ENCODE measurements around the gene WDFY4.
"Not testable (repeated sequence)": the region's sequence is repeated elsewhere in the genome, so short reads cannot be mapped to it uniquely, and the experiment has no call there.

Gene WDFY4

GRCh38 chr10:48645600-48645999, 39.1 kb upstream of the WDFY4 start:
- Histone ChIP-seq H3K4me1 (ENCODE audit: insufficient read depth, low read length, poor library complexity, severe bottlenecking) (peaks cover 12% of the 10 kb centered on the region), H3K79me2 (ENCODE audit: insufficient read depth, low read length) (no peaks in the 10 kb centered on the region), H3K27me3 (ENCODE audit: insufficient read depth, low read length, poor library complexity, severe bottlenecking) (no peaks in the 10 kb centered on the region), H3K36me3 (ENCODE audit: insufficient read depth, low read length) (no peaks in the 10 kb centered on the region), H3K9me2 (replicated peaks; ENCODE audit: low read depth, low read length) (no peaks in the 10 kb centered on the region), H3K9me3 (ENCODE audit: insufficient read depth, low read depth, low read length) (no peaks in the 10 kb centered on the region), H3K4me3 (ENCODE audit: low read length, poor library complexity, severe bottlenecking) (no peak overlapping the region), H3F3A (ENCODE audit: low read depth) (no peaks in the 10 kb centered on the region), H3K4me2 (ENCODE audit: low read depth, low read length, poor library complexity, severe bottlenecking) (no peak overlapping the region), H2AFZ (ENCODE audit: low read length) (no peak overlapping the region), H4K20me1 (ENCODE audit: insufficient read depth, low read length, poor library complexity, severe bottlenecking) (no peaks in the 10 kb centered on the region), H3K9ac (ENCODE audit: low read depth, low read length, poor library complexity, severe bottlenecking) (no peak overlapping the region)
- TF ChIP-seq EZH2phosphoT487 (IDR thresholded peaks at IDR 0.05; ENCODE audit: borderline replicate concordance) (no peak), CTCF (conservative IDR thresholded peaks at IDR 0.05; ENCODE audit: low read length) (no peak)

DNA sequence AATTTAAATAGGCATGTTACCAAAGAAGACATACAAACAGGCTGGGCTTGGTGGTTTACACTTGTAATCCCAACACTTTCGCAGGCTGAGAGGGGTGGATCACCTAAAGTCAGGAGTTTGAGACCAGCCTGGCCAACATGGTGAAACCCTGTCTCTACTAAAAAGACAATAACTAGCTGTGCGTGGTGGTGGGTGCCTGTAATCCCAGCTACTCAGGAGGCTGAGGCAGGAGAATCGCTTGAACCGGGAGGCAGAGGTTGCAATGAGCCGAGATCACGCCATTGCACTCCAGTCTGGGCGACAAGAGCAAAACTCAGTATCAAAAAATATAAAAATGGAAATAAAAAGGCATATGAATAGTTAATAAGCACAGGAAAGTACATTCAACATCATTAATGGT, 37.6 kb upstream of the WDFY4 start:
- H3K36me3 ChIP-seq (ENCODE audit: insufficient read depth, low read length); H3K9me3 ChIP-seq (ENCODE audit: insufficient read depth, low read depth, low read length); H3K9ac ChIP-seq (ENCODE audit: low read depth, low read length, poor library complexity, severe bottlenecking); H3K79me2 ChIP-seq (ENCODE audit: insufficient read depth, low read length); H4K20me1 ChIP-seq (ENCODE audit: insufficient read depth, low read length, poor library complexity, severe bottlenecking); H3K9me2 ChIP-seq (replicated peaks; ENCODE audit: low read depth, low read length); H3K27me3 ChIP-seq (ENCODE audit: insufficient read depth, low read length, poor library complexity, severe bottlenecking); H3K4me2 ChIP-seq (ENCODE audit: low read depth, low read length, poor library complexity, severe bottlenecking); H3K4me3 ChIP-seq (ENCODE audit: low read length, poor library complexity, severe bottlenecking); H3F3A ChIP-seq (ENCODE audit: low read depth); H2AFZ ChIP-seq (ENCODE audit: low read length): not testable (repeated sequence)
- peaks cover 14% of the 10 kb centered on the region for H3K4me1 ChIP-seq (ENCODE audit: insufficient read depth, low read length, poor library complexity, severe bottlenecking)

- no peak overlapping the region for H3K4me2 ChIP-seq (ENCODE audit: low read depth, low read length, poor library complexity, severe bottlenecking)
- H3K9ac ChIP-seq (ENCODE audit: low read depth, low read length, poor library complexity, severe bottlenecking): no peak overlapping the region
Observed at GRCh38 chr10:48648172-48648942, 36.3 kb upstream of the WDFY4 start.

More at GRCh38 chr10:48648172-48648942, 36.3 kb upstream of the WDFY4 start:
- Histone ChIP-seq H3F3A (ENCODE audit: low read depth) (no peaks in the 10 kb centered on the region), H3K36me3 (ENCODE audit: insufficient read depth, low read length) (no peaks in the 10 kb centered on the region), H3K27me3 (ENCODE audit: insufficient read depth, low read length, poor library complexity, severe bottlenecking) (no peaks in the 10 kb centered on the region), H3K4me3 (ENCODE audit: low read length, poor library complexity, severe bottlenecking) (no peak overlapping the region), H3K79me2 (ENCODE audit: insufficient read depth, low read length) (no peaks in the 10 kb centered on the region), H3K9me2 (replicated peaks; ENCODE audit: low read depth, low read length) (no peaks in the 10 kb centered on the region), H2AFZ (ENCODE audit: low read length) (no peak overlapping the region), H3K9me3 (ENCODE audit: insufficient read depth, low read depth, low read length) (no peaks in the 10 kb centered on the region), H4K20me1 (ENCODE audit: insufficient read depth, low read length, poor library complexity, severe bottlenecking) (no peaks in the 10 kb centered on the region), H3K4me1 (ENCODE audit: insufficient read depth, low read length, poor library complexity, severe bottlenecking) (peaks cover 17% of the 10 kb centered on the region)
- TF ChIP-seq CTCF (conservative IDR thresholded peaks at IDR 0.05; ENCODE audit: low read length): no peak
- no peak for TF ChIP-seq EZH2phosphoT487 (IDR thresholded peaks at IDR 0.05; ENCODE audit: borderline replicate concordance)
